ENCODE measurements around the gene FAM3B.

The FAM3B gene

GRCh38 chr21:41321211-41321907 is 4.8 kb downstream of the FAM3B start:
- no peak for DNase-seq

- no peak for DNase-seq
These were observed 5.4 kb downstream of the FAM3B start for GRCh38 chr21:41321908-41322495.

GRCh38 chr21:41322496-41323382 is 6.1 kb downstream of the FAM3B start:
- no peak for DNase-seq

- DNase-seq, result no peak
These were observed 8.7 kb downstream of the FAM3B start for GRCh38 chr21:41325138-41325912.

GRCh38 chr21:41326414-41327080 is 9.9 kb downstream of the FAM3B start:
- DNase-seq, result no peak

GRCh38 chr21:41327753-41328152 is 11.2 kb downstream of the FAM3B start:
- DNase-seq, result no peak

- DNase-seq, result no peak
These were observed 12.3 kb downstream of the FAM3B start for GRCh38 chr21:41328660-41329607.

- DNase-seq, result no peak
These were observed 17.2 kb downstream of the FAM3B start for GRCh38 chr21:41333752-41334151.

- DNase-seq, result no peak
These were observed 20.9 kb downstream of the FAM3B start for GRCh38 chr21:41337515-41337914.

GRCh38 chr21:41338455-41338854 is 21.9 kb downstream of the FAM3B start:
- DNase-seq, result no peak

GRCh38 chr21:41342035-41342434 is 25.4 kb downstream of the FAM3B start:
- DNase-seq, result no peak

GRCh38 chr21:41344146-41344545 is 27.5 kb downstream of the FAM3B start:
- DNase-seq, result no peak

GRCh38 chr21:41345356-41345755 is 28.8 kb downstream of the FAM3B start:
- no peak for DNase-seq

GRCh38 chr21:41345934-41346685 is 29.5 kb downstream of the FAM3B start:
- no peak for DNase-seq

- DNase-seq, result no peak
These were observed 30.2 kb downstream of the FAM3B start for GRCh38 chr21:41346758-41347157.

GRCh38 chr21:41348434-41348833 is 31.8 kb downstream of the FAM3B start:
- no peak for DNase-seq

GRCh38 chr21:41349126-41349525 is 32.5 kb downstream of the FAM3B start:
- no peak for DNase-seq

- DNase-seq, result no peak
These were observed 33.2 kb downstream of the FAM3B start for GRCh38 chr21:41349619-41350390.

GRCh38 chr21:41350436-41351155 is 34.0 kb downstream of the FAM3B start:
- DNase-seq, result no peak

Measured in 8988T (cell line).